GM12865 (cell line): ENCODE data around the gene TAS1R1.
A peak's percentile ranks its signal among the peaks of the same experiment; 100 is the strongest.

Source experiments
- DNase-seq: peaks from one replicate; pipeline ENCODE4 v3.0.0; 2010; ENCODE audit warnings: low read depth
- H3K4me3 ChIP-seq: 2 replicates; pipeline ENCODE4 v1.5.1; 2011; ENCODE audit warnings: mild to moderate bottlenecking, low read depth, low read length, control low read depth
- TF ChIP-seq, protein P1 (sequence below): IDR thresholded peaks from 2 replicates; pipeline ENCODE4 v1.5.1; 2011; ENCODE audit warnings: low read length, control low read depth, low read depth, inconsistent platforms; ENCODE audit not compliant: insufficient read depth; ENCODE audit errors: missing control alignments

TAS1R1 gene

GRCh38 chr1:6519935-6520671, 35.0 kb upstream of the TAS1R1 start:
- H3K4me3 ChIP-seq: no peak overlapping the region
- DNase-seq: no peak
- TF ChIP-seq, protein P1, sequence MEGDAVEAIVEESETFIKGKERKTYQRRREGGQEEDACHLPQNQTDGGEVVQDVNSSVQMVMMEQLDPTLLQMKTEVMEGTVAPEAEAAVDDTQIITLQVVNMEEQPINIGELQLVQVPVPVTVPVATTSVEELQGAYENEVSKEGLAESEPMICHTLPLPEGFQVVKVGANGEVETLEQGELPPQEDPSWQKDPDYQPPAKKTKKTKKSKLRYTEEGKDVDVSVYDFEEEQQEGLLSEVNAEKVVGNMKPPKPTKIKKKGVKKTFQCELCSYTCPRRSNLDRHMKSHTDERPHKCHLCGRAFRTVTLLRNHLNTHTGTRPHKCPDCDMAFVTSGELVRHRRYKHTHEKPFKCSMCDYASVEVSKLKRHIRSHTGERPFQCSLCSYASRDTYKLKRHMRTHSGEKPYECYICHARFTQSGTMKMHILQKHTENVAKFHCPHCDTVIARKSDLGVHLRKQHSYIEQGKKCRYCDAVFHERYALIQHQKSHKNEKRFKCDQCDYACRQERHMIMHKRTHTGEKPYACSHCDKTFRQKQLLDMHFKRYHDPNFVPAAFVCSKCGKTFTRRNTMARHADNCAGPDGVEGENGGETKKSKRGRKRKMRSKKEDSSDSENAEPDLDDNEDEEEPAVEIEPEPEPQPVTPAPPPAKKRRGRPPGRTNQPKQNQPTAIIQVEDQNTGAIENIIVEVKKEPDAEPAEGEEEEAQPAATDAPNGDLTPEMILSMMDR: no peak

- TF ChIP-seq, protein P1: no peak
- H3K4me3 ChIP-seq: no peak overlapping the region
- DNase-seq: no peak
Measured at GRCh38 chr1:6521536-6521935, 33.6 kb upstream of the TAS1R1 start.

- H3K4me3 ChIP-seq: no peak overlapping the region
- peak; percentile 18 for DNase-seq
- TF ChIP-seq, protein P1: peak; percentile 29
Measured at GRCh38 chr1:6523566-6523965, 31.5 kb upstream of the TAS1R1 start.

- TF ChIP-seq, protein P1: no peak
- no peak for DNase-seq
- no peak overlapping the region for H3K4me3 ChIP-seq
Measured at GRCh38 chr1:6526316-6526715, 28.8 kb upstream of the TAS1R1 start.

DNA sequence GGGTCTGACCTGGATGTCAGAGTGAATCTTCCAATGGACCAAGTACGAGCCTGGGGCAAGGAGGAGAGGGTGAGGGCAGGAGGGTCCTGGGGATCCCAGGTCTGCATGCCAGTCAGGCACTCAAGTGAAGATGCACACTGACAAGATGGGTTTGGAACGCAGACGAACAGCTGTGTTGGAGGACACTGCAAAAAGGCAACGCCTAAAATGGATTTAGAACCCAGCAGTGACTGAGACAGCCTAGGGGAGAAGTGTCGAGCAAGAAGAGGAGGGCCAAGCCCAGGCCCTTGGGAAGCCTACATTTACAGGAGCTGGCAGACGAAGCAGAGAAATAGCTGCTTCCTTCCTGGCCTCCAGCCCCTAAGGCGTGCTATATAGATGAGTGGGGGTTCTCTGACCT, 26.6 kb upstream of the TAS1R1 start:
- no peak for DNase-seq
- no peak overlapping the region for H3K4me3 ChIP-seq
- TF ChIP-seq, protein P1: no peak

DNA sequence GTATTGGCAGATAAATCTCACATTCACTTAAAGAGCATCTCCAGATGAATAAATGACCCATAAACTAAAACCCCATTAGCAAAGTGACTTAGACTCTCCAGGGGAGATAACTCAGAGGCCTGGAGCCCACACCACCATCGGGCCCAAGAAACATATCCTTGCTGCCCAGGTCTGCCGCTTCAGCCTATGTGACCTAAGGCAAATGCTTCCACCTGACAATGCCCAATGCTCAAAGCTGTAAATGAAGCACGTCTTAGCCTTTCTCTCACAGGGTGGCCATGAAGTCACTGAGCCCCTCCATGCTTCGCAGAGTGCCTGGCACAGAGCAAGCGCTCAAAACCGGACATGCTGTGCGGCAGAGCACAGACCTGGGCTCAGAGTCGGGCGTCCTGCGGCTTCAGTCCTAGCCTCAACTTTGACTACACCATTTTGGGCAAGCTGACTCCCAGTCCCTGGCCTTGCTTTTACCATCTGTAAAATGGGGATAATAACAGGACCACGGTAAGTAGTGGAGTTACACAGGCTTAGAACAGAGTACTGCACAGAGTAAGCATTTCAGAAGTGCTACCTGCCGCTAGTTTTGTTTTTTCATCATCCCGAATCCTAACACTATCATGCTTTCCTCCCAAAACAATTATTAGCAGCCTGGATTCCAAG, 24.5 kb upstream of the TAS1R1 start:
- no peak for DNase-seq
- H3K4me3 ChIP-seq: no peak overlapping the region
- TF ChIP-seq, protein P1: no peak
